ENCODE data around the gene IDUA.
"Not testable (repeated sequence)": the region's sequence is repeated elsewhere in the genome, so short reads cannot be mapped to it uniquely, and the experiment has no call there.

IDUA gene

DNA sequence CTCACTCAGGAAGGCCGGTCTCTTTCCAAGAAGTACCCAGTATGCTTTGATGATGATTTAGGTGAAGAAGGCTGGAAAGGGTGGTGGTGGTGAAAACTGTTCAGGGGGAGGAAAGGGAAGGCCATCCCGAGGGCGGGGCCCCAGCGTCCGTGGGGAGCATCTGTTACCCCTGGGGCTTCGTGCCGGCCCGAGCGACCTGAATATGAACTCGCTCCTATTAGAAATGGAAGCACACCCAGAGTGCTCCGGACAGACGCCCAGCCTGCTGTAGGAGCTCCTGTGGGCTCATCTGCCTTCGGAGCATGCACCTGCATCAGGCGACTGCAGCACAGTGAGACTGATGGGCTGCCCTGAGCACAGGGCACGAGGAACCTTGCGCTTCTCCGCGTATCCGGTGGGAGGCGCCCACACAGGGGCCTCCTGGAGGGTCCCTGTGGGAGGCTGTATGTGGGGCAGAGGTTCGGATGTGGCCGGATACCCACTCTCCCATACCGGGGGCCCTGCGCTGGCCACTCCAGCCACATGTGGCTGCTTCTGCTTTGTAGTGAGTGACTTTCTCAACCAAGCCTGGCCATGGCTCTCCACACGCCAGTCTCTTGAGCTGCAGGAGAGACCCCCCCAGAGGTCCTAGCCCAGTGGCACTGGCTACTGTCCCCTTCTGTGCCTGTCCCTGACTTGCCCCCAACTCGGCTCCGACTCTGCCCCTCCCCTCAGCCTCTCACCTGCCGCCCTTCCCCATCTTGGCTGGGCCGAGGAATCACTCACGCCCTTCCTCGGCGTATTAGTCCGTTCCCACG, 61.3 kb downstream of the IDUA start:
- DNase-seq: no peak

DNA sequence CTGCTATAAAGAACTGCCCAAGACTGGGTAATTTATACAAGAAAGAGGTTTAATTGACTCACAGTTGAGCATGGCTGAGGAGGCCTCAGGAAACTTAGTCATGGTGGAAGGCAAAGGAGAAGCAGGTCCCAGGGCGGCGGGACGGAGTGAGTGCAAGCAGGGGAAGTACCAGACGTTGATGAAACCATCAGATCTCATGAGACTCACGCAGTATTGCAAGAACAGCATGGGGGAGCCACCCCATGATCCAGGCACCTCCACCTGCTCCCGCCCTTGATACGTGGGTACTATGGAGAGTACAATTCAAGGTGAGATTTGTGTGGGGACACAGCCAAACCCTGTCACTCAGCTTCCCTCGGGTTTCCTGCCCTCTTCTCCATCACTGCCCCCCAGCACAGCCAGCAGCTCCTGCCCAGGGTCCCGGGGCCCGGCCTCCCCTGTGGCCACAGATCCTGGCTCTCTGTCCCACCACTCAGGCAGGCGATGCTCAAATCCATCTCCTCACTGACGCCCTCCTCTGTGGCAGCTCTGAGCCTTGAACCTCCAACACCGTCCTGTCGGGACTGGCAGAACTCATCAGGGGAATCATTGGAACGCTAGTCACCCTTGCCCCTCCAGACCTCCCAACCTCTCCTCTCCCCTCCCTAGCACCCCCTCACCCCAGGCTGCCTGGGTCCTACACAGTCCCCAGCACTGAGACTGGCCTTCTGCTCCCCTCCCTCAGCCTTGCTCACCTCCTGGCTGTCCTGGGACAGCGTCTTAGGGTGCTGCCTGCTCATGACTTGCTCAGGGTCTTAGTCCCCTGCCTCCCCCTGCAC, 62.1 kb downstream of the IDUA start:
- DNase-seq: peak; percentile 23

DNA sequence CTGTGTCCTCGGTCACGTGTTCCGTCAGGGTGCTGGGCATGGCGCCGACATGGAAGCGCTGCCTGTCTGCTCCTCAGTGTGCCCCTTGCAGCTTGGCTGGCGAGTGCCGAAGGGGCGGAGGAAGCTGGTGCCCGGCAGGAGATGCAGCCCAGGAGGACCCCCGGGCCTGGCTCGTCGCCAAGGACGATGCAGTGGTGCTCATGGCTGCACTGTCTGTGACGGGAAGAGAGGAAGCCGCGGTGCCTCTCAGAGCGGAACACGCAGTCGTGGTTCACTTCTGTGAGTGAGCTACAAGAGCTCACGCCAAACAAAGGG, 62.7 kb downstream of the IDUA start:
- no peak for DNase-seq

DNA sequence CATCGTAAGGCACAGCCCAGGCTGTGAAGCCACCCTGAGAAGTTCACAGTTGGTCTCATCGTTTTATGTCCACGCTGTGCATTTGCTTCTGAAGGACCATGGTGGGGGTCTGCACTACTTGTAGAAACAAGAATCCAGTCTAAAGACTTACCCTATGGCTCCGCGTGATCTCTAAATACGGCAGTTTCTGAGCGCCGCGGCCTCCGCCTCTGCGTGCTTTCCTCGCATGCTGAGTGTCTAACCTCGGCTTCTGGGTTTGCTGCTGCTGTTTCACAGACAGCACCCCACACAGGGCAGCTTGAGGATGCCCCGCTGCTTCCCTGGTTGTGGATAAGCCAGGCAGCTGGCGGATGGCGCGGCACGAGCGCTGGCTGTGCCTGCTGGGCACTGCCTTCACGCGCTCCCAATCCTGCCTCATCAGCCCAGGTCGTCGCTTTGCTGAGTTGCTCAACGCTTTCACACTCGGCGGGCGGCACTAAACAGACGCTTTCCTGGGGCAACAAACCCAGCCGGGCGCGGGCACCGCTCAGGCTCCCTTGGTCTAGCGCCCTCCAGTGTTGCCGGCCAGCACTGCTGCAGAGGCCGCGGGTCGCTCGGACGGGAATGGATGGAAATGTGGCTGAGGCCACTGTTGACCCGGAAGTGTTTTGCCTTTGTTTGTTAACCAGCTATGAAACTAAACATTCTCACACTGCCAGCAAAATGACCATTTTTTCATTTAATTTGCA, 63.8 kb downstream of the IDUA start:
- no peak for DNase-seq

DNA sequence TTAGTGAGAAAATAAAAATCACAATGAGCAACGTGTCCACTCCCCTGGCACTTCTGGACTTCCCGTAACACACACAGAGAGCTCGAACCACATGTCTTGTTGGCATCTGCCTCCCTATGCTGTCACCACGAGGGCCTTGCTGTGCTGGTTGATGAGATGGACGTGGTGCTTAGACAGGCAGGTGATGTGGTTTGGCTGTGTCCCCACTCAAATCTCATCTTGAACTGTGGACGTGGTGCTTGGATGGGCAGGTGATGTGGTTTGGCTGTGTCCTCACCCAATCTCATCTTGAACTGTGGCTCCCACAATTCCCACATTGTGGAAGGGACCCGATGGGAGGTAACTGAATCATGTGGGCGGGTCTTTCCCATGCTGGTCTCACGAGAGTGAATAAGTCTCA, 64.6 kb downstream of the IDUA start:
- DNase-seq: no peak

DNA sequence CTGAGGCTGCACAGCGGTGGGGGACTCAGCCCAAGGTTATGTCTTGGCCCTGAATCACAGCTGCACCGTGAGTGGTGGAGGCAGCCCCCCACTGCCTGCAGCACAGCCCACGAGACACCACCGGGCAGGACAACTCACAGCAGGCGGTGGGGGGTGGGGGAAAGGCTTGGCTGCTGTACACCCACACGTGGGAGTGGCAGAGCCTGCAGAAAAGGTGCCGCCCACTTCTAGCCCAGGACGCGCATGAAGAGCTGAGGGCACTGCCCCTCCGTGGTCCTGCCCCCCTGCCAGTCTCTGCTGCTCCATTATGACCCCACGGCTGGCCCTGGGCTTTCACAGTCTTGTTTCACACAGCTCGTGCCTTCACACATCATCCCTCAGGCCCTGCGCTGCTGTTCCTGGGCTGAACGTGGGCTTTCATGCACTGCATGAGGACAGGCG, 65.4 kb downstream of the IDUA start:
- no peak for DNase-seq

DNA sequence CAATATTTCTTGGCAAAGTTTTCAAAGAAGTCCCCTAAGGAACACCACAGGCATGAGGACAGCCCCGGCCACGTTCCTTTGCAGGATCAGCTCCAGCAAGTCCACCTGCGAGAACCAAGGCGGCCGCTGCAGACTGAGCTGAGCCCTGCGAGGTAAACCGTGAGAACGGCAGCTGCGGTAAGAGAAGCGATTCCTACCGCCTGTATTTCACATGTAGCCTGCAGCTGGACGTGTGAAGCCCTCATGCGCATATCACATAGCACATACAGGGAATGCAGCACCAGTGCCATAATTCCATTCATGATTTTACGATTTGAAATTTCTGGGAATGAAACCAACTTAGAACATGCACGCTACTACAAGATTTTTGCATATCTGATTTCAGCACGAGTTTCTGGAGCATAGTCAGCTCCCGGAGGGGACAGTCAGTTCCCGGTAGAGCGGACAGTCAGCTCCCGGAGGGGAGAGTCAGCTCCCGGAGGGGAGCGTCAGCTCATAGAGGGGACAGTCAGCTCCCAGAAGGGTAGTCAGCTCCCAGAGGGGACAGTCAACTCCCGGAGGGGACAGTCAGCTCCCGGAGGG, 66.3 kb downstream of the IDUA start:
- no peak for DNase-seq

DNA sequence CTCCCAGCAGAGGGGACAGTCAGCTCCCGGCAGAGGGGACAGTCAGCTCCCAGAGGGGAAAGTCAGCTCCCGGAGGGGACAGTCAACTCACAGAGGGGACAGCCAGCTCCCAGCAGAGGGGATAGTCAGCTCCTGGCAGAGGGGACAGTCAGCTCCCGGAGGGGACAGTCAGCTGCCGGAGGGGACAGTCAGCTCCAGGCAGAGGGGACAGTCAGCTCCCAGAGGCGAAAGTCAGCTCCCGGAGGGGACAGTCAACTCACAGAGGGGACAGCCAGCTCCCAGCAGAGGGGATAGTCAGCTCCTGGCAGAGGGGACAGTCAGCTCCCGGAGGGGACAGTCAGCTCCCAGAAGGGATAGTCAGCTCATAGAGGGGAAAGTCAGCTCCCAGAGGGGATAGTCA, 67.0 kb downstream of the IDUA start:
- DNase-seq: not testable (repeated sequence)

All from stimulated activated CD4-positive, alpha-beta T cell treated with anti-CD3 and anti-CD28 coated beads, Interleukin-4, amount 100 ng/mL, for 24 hours (primary cell).